Choroid plexus epithelial cell (primary cell): ENCODE measurements around the gene ABO.

Experiments
- DNase-seq: peaks from one replicate; pipeline ENCODE4 v3.0.0-alpha.2; 2010; ENCODE audit warnings: low read depth
- H3K4me3 ChIP-seq: 2 replicates; pipeline ENCODE4 v1.5.1; 2011; ENCODE audit warnings: low read depth, mild to moderate bottlenecking, control low read depth, low read length, moderate library complexity
- TF ChIP-seq, protein P1 (sequence below): conservative IDR thresholded peaks from 2 replicates; pipeline ENCODE4 v1.5.1; 2011; ENCODE audit warnings: low read depth, mild to moderate bottlenecking, control low read depth, inconsistent platforms, low read length, moderate library complexity

The ABO gene

DNA sequence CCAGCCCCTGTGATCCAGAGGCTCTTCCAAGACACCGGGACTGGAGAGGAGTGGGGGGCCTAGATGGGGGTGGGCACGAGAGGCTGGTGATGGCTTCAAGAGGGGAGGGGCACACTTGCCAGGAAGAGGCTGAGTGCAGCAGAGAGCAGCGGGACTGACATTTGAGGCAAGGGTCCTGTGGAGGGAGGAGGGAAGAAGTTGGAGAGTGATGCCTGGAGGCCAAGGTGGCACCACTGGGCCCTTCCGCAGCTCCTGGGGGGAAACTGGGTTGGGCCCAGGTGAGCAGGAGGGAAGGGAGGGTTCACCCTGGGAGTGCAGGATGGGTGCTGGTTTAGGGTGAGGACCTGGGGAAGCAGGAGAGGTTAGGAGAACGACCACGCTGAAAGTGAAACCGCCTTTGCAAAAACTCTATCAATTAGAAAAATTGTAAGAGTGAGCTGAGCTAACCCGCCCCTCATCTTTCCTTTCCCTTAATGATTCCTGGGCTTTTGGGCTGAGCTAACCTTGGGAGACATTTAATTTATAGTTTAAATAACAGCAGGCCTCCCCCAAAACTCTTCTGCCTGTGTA lies 26.2 kb downstream of the ABO start:
- no peak for DNase-seq
- H3K4me3 ChIP-seq: no peak overlapping the region
- TF ChIP-seq, protein P1, sequence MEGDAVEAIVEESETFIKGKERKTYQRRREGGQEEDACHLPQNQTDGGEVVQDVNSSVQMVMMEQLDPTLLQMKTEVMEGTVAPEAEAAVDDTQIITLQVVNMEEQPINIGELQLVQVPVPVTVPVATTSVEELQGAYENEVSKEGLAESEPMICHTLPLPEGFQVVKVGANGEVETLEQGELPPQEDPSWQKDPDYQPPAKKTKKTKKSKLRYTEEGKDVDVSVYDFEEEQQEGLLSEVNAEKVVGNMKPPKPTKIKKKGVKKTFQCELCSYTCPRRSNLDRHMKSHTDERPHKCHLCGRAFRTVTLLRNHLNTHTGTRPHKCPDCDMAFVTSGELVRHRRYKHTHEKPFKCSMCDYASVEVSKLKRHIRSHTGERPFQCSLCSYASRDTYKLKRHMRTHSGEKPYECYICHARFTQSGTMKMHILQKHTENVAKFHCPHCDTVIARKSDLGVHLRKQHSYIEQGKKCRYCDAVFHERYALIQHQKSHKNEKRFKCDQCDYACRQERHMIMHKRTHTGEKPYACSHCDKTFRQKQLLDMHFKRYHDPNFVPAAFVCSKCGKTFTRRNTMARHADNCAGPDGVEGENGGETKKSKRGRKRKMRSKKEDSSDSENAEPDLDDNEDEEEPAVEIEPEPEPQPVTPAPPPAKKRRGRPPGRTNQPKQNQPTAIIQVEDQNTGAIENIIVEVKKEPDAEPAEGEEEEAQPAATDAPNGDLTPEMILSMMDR: no peak

DNA sequence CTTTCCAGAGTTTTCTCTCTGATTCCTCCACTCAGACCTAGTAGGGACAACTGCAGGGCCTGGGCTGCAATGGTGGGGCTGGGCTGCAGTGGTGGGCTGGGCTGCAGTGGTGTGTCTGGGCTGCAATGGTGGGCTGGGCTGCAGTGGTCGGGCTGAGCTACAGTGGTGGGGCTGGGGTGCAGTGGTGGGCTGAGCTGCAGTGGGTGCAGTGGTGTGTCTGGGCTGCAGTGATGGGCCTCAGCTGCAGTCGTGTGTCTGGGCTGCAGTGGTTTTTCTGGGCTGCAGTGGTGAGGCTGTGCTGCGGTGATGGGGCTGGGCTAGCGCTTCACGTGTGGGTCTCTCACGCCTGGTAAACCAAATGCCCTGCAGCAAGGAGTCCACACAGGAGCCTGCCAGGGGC lies 27.4 kb downstream of the ABO start:
- TF ChIP-seq, protein P1: no peak
- no peak for DNase-seq
- H3K4me3 ChIP-seq: no peak overlapping the region

DNA sequence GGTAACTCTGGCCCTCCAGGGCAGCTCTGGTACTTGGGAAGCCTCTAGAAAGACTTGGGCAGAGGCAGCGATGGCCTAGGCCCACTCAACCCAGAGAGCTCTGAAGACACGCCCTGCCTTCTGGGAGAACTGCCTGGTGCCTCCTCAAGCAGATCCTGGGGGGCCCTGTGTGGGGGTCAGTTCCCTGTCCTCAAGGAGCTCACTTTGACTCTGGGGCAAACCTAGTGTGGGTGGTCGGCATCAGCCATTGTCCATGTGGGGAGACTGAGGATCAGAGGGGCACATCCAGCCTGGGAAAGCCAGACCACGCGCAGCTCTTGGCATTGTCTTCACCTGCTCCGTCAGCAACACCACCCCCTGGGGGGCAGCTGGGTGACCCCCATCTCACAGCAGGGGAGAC lies 28.0 kb downstream of the ABO start:
- H3K4me3 ChIP-seq: no peak overlapping the region
- DNase-seq: no peak
- TF ChIP-seq, protein P1: no peak

DNA sequence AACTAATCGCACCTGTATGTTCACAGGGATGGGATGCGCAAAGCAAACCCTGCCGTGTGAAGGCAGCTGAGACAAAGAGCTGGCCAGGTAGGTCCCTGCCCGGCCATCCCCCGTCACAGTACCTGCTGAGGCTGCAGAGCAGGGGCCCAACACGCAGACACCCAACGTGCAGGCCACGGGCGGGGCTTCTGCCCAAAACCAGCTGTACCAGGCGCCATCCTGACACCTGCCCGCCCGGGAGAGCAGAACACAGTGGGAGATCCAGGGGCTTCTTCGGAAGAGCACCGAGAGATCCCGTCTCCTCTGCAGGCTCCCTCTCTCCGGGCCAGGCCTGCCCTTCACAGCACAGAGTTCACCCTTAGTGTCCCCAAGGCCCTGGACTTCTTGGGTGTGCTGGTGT lies 28.4 kb downstream of the ABO start:
- TF ChIP-seq, protein P1: no peak
- no peak overlapping the region for H3K4me3 ChIP-seq
- no peak for DNase-seq

DNA sequence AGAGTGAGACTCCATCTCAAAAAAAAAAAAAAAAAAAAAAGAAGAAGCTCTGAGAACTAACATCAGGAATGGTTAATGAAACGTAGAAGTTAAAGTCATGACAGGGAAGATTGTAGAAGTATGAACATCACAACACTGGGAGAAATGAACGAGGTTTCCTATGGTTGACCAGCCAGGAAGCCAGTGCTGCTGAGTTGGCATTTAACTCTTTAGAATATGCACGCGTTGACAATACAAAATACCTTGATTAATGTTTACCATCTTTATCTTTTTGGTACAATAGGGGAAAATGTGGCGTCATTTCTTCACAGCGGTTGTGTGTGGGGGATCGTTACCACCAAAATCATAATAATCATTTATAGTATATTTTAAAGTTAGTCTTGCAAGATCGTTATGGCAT lies 32.0 kb downstream of the ABO start:
- TF ChIP-seq, protein P1: no peak
- no peak overlapping the region for H3K4me3 ChIP-seq
- no peak for DNase-seq

DNA sequence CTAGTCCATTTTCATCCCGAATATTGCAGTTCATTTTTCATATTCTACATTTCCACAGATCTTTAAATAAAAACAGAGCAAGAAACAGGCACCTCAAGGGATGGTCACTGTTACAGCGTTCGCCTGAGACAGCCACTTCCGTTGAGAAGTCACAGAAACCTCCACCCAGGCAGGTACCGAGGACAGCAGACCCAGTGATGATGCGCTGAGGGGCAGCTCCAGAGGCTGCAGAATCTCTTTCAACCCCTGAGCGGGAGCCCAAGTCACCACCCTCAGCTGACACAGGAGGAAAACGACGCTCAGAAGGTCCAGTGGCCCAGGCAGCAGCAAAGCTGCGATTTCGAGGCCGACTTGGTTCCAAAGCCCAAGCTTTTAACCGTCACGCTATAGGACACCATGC lies 32.8 kb downstream of the ABO start:
- H3K4me3 ChIP-seq: no peak overlapping the region
- TF ChIP-seq, protein P1: no peak
- DNase-seq: no peak

DNA sequence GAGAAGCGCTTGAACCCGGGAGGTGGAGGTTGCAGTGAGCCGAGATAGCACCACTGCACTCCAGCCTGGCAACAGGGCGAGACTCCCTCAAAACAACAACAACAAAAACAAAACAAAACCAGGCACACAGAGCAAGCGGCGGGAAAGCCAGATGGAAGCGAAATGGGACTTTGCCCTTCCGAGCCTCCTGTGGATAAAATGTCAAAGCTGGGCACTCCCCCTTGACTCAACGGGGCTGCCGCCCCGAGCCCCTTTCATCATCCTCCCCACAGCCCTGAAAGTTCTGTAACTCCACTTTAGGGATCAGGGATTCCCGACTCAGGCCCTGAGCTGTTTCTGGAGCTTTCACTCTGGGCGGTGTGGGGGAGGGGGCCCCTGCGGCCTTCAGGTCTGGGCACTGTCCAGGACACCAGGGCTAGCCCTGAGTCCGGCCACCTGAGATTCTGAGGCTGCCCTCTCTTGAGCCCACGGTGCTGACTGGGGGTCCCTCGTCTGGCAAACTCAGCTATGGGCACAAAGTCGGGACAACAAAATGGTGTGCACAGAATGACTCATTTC lies 35.4 kb downstream of the ABO start:
- no peak for DNase-seq
- H3K4me3 ChIP-seq: no peak overlapping the region
- TF ChIP-seq, protein P1: no peak
